WI38 (cell line): Measurements from ENCODE around the gene AFF1.
"Not testable (repeated sequence)": the region's sequence is repeated elsewhere in the genome, so short reads cannot be mapped to it uniquely, and the experiment has no call there.

Source experiments
- H3K4me3 ChIP-seq: 2 replicates; pipeline ENCODE4 v1.5.1; 2011; ENCODE audit warnings: low read depth, mild to moderate bottlenecking, control low read depth, low read length
- CTCF ChIP-seq: IDR thresholded peaks from 2 replicates; pipeline ENCODE4 v1.5.1; 2012; ENCODE audit warnings: low read depth, mild to moderate bottlenecking, control low read depth, low read length

AFF1 gene

GRCh38 chr4:87141428-87141827 lies 206.6 kb downstream of the AFF1 start:
- no peak for TF ChIP-seq CTCF
- no peak overlapping the region for H3K4me3 ChIP-seq

GRCh38 chr4:87144356-87144755 lies 209.5 kb downstream of the AFF1 start:
- TF ChIP-seq CTCF = no peak
- H3K4me3 ChIP-seq = no peak overlapping the region

- not testable (repeated sequence) for H3K4me3 ChIP-seq
Observed at GRCh38 chr4:87145934-87146333, 211.1 kb downstream of the AFF1 start.

GRCh38 chr4:87147116-87147515 lies 212.3 kb downstream of the AFF1 start:
- no peak overlapping the region for H3K4me3 ChIP-seq
- no peak for TF ChIP-seq CTCF

- no peak overlapping the region for H3K4me3 ChIP-seq
- peak; percentile 72 for TF ChIP-seq CTCF
Observed at GRCh38 chr4:87150498-87151261, 215.9 kb downstream of the AFF1 start.

- TF ChIP-seq CTCF = no peak
- H3K4me3 ChIP-seq = no peak overlapping the region
Observed at GRCh38 chr4:87151730-87152129, 216.9 kb downstream of the AFF1 start.

- no peak for TF ChIP-seq CTCF
- no peak overlapping the region for H3K4me3 ChIP-seq
Observed at GRCh38 chr4:87152310-87153041, 217.7 kb downstream of the AFF1 start.
